ENCODE measurements around the gene PJVK. TPM values are rescaled to one million over a fixed set of nuclear protein-coding genes. Genes with fewer than 3 reads are reported as not detected.

Gene PJVK
- total and polyA plus RNA-seq, 2 of the 4 experiments (the other 2 are of a cell fraction), result 0.72 to 2.4 TPM

GRCh38 chr2:178415979-178416378 is 35.2 kb upstream of the PJVK start:
- Histone ChIP-seq H3K9me1 (ENCODE audit: insufficient read depth, low read length) (no peaks in the 10 kb centered on the region; the same call in 1 of the 2 replicates), H2BK120ac (ENCODE audit: low read depth, low read length) (no peak overlapping the region), H2BK5ac (ENCODE audit: low read depth, low read length, poor library complexity, severe bottlenecking) (no peak overlapping the region), H4K5ac (ENCODE audit: low read depth, low read length) (no peak overlapping the region), H3K9ac (ENCODE audit: low read depth, low read length) (no peak overlapping the region), H3K9me3 (ENCODE audit: control insufficient read depth, insufficient read depth, low read length) (no peaks in the 10 kb centered on the region), H3K27ac (ENCODE audit: insufficient read depth, low read length) (no peak overlapping the region), H3K18ac (ENCODE audit: low read depth, low read length) (no peak overlapping the region), H3K4me2 (ENCODE audit: low read depth, low read length) (no peak overlapping the region), H4K91ac (ENCODE audit: insufficient read depth, low read depth, low read length) (no peak overlapping the region), H2BK20ac (ENCODE audit: low read depth, low read length) (no peak overlapping the region), H2BK15ac (ENCODE audit: low read depth, low read length) (no peak overlapping the region), H3K79me1 (ENCODE audit: low read depth in 1 of 2, low read length in 2 of 2) (peaks cover 4 to 27% of the 10 kb centered on the region in 2 experiments; a peak in 3 of 4 replicates), H4K20me1 (ENCODE audit: insufficient read depth, low read length) (no peaks in the 10 kb centered on the region), H3K14ac (replicated peaks; ENCODE audit: low read depth, low read length) (no peak overlapping the region), H3K27me3 (ENCODE audit: control insufficient read depth, insufficient read depth, low read length) (no peaks in the 10 kb centered on the region), H3K23ac (ENCODE audit: low read depth, low read length) (no peak overlapping the region), H3K4ac (ENCODE audit: low read depth, low read length) (no peak overlapping the region), H3K36me3 (ENCODE audit: control insufficient read depth, insufficient read depth, low read length) (no peaks in the 10 kb centered on the region), H3K4me3 (ENCODE audit: insufficient read depth, low read depth, low read length) (no peak overlapping the region), H3K56ac (ENCODE audit: extremely low read depth, insufficient read depth, low read length) (no peak overlapping the region), H2AK9ac (replicated peaks; ENCODE audit: low read depth, low read length, poor library complexity) (no peak overlapping the region), H4K8ac (ENCODE audit: low read depth in 2 of 2, low read length in 2 of 2) (no peak overlapping the region), H3K4me1 (ENCODE audit: control insufficient read depth, insufficient read depth, low read length) (0 out of 2 replicates have a peak, but pooled peaks cover 2% of the 10 kb centered on the region), H2AFZ (replicated peaks; ENCODE audit: low read length, poor library complexity) (no peak overlapping the region), H2AK5ac (ENCODE audit: low read depth, low read length) (no peak overlapping the region)
- TF ChIP-seq MAZ (IDR thresholded peaks at IDR 0.05; ENCODE audit: borderline replicate concordance, low read depth, low read length) (no peak), ELK1 (IDR thresholded peaks at IDR 0.05; ENCODE audit: borderline replicate concordance, low read depth, low read length) (no peak), SMC3 (IDR thresholded peaks at IDR 0.05; ENCODE audit: low read depth, low read length) (no peak), RAD21 (IDR thresholded peaks at IDR 0.05; ENCODE audit: low read length) (no peak), POLR2A (IDR thresholded peaks at IDR 0.05; ENCODE audit: low read depth, low read length) (no peak), CHD1 (IDR thresholded peaks at IDR 0.05; ENCODE audit: low read depth, low read length) (no peak), BHLHE40 (IDR thresholded peaks at IDR 0.05; ENCODE audit: low read depth, low read length) (no peak)
- ChIA-PET POLR2A (ENCODE audit: unreplicated experiment) (no interaction called here), CTCF (no interaction called here)
- intact Hi-C loops (cut with micrococcal nuclease) (loop anchor here (2.0 kb wide), 1 partner anchor 221 kb away; the partner anchor contains the start of gene OSBPL6), dilution Hi-C loops (cut with HindIII; ENCODE audit: low sequenced_read_pairs, unreplicated experiment) (no loop called here), in situ Hi-C loops (cut with MboI; ENCODE audit: low sequenced_read_pairs) (loop anchor here (5.0 kb wide), 1 partner anchor 284 kb away; no protein-coding TSS in a partner anchor)
- DNase-seq (no peak), ATAC-seq (ENCODE audit: low read depth) (no peak)
- BruUV-seq (replicated peaks), result no TSS peak
